NCI-H446 (cell line): ENCODE measurements around the gene PPARGC1A.

Source experiments
- DNase-seq, 2 experiments: peaks; one replicate each; lab custom pipeline; 2025; lab: John Stamatoyannopoulos, UW

The PPARGC1A gene, protein sequence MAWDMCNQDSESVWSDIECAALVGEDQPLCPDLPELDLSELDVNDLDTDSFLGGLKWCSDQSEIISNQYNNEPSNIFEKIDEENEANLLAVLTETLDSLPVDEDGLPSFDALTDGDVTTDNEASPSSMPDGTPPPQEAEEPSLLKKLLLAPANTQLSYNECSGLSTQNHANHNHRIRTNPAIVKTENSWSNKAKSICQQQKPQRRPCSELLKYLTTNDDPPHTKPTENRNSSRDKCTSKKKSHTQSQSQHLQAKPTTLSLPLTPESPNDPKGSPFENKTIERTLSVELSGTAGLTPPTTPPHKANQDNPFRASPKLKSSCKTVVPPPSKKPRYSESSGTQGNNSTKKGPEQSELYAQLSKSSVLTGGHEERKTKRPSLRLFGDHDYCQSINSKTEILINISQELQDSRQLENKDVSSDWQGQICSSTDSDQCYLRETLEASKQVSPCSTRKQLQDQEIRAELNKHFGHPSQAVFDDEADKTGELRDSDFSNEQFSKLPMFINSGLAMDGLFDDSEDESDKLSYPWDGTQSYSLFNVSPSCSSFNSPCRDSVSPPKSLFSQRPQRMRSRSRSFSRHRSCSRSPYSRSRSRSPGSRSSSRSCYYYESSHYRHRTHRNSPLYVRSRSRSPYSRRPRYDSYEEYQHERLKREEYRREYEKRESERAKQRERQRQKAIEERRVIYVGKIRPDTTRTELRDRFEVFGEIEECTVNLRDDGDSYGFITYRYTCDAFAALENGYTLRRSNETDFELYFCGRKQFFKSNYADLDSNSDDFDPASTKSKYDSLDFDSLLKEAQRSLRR

DNA sequence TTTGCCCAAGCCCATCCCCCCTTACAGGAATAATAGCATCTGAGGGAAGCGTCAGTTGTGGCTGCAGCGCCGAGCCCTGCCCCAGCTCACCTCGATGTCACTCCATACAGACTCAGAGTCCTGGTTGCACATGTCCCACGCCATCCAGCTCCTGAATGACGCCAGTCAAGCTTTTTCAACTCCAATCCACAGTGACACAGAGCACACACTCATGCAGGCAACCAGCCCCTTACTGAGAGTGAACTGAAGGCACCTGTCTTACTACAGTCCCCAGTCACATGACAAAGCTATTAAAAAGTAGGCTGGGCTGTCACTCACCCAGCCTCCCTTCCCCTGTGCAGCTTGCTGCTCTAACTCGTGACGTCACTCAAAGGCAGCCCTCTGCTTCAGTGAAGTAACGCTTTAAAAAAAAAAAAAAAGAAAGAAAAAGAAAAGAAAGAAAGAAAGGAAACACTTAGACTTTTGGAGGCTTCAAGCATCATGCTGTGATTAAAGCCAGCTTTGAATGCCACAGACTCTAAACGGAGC, at the start of gene PPARGC1A:
Gene PPARGC1A (minus strand): TSS at position 234 of the 528 bp plus-strand sequence. CDS start 90 bp downstream, at position 144.
- DNase-seq, result peak in 1 of 2 experiments; percentile 13

DNA sequence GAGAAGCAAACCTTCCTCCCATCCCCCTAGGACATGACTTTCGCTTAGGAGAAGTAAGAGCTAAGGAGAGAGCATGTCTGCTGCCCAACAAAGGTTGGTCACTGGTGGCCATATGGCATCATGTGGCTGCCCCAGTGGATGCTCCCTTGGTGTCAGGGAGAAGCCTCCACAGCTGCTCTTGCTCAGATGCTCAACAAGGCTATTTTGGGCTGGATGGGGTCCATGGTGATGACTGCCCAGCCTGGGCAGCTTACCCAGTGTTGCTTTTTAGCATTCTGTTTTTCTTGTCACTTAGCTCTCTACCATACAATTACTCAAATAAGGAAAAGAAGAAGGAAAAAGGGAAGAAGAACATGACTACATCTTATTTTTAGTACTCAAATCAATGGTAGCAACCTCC, 48.9 kb upstream of the PPARGC1A start:
- no peak for DNase-seq

DNA sequence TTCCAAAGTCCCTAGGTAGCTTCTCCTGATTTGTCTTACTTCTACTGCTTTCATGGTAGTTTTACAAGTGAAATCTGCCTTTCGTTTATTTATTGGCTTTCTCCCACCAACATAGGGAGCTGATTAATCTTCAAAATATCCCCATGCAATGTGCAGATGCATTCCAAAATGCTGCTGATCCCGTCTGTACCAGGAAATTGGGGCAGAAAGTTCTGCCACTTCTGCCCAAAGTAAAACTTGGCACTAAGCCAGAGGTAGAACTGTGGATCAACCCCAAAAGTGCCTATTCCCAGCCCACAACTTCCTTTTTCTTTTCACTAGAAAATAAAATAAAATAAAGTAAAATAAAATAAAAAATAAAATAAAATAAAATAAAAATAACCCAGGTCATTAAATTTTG, 47.3 kb upstream of the PPARGC1A start:
- DNase-seq, result no peak

DNA sequence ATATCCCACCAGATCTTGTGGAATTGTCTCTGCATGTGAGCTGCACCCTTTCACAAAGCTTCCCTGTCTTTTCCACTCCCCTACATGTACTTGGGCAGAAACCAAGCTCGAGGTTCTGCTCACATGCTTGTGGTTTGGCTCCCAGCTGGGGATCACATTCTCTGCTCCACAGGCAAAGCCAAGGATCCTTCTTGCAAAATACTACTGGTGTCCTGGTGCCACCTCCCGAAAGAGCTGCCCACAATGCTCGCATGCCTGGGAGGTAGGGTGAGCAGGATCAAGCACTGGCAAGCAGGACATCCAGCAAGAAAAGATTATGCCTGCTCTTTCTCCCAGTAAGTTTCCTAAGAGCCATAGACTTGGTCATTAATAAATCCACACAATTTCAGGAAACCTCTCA, 45.1 kb upstream of the PPARGC1A start:
- no peak for DNase-seq

DNA sequence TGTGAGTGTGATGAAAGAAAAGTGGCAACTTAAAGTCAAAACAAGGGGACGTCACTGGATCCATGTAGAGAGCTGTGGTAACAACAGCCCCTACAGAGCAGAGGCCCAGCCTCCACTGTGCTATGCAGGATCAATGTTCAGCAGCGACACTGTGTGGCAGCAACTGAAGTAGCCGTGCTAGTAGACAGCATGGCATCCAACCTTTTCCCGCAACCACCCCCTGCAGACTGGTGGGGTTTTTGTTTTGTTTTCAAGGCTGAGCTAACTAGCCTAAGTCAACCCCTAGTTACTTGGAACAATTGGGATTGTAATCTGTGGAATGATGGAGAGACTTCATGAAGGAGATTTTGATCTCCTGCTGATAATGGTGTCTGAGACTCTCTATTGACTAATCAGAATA, 44.4 kb upstream of the PPARGC1A start:
- DNase-seq, result no peak

DNA sequence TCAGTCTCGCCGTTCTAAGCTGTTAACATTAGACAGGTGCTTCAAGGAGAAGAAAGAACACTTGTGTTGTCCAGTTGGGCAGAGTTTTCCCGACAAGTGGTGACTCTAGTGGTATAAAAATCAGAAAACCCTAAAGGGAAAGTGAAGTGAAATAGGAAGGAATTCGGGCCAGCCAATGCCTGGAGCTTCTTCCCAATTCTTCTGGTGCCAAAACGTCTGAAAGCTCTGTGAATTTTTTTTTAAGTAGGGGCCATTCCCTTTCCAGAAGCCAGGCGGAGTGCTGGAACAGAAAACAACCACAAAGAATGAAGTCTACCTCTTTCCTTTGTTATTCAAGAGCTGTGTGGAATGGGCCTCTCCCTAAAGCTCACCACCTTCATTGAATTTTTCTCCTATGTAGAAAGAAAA, 43.1 kb upstream of the PPARGC1A start:
- no peak for DNase-seq

DNA sequence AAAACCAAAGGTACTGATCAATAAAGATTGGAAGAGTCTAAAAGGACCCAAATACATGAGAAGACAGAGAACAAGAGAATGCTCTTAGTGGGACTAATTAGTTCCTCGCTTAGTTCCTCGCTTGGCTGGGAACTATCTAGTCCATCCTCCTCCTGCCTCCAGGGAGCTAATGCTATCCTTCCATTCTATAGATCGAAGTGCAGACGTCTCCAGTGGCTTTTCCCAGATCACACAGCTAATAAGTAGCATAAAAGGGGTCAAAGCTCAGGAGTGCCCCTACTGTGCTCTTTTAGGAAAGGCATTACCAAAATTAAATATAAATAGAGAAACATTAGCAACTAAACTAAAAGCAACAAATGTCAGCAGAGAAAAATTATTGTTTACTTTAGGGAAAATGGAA, 42.3 kb upstream of the PPARGC1A start:
- no peak for DNase-seq

DNA sequence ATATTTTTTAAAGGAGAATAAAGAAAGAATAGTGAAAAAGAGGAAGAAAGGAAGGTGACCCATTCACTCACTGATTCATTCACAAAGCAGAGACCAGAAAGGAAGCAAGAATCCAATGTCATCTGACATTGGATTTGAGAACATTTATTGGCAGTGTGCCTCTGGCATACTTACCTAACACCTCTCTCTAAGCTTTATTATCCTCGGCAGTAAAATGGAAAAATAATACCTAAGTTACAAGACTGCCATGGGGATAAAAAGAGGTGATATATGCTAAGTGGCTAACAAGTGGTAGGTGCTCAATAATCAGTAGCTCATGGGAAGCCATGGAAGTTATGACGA, 41.6 kb upstream of the PPARGC1A start:
- DNase-seq, result no peak

DNA sequence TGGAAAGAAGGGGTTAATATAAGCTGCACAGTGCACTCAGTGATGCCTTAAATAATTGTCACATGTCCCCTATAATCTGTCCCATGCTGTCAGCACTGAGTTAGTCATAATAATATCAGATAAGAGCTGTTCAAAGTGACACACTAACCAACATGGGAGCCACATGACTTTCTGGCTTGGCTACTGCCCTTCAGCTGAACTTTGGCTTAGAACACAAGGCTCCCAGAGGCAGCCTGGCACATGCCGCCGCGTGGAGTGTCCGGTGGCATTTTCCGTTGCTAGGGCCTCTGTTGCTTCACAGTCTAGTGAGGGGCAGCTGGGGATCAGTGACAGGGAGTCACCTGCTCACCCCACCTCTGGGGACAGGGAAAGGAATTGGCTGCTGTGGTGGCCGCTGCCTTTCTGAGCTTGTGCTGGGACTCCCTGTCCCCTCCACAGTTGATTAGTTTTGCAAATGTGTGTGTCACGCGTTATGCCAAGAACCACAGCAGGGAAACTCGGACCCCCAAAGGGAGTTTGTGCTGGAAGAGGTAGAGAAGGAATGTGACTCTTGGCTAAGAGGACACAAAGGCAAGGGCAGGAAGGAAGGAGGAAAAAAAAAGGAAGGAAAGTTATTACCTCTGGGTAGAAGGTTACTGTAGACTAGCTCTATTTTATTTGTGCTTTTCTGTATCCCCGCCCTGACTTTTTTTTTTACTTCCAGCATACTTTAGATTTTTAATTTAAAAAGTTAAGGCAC, 41.1 kb upstream of the PPARGC1A start:
- DNase-seq, result no peak

DNA sequence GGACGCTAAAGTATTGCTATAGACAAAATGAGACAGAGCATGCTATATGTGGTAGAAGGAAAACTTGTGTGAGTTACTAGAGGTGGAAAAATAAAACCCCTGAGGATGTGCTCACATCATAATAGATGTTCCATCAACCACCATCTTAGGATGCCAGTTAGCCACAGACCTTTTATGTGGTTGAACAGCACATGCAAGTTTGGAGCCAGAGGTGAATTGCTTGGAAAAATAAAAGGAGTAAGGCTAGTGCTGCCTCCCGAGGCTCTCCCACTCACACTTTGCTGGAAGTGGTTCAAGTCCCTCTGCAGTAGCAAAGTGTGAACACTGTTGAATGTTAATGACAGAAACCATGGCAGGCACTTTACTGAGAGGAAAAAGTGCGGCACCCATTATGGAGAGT, 39.4 kb upstream of the PPARGC1A start:
- DNase-seq, result no peak

DNA sequence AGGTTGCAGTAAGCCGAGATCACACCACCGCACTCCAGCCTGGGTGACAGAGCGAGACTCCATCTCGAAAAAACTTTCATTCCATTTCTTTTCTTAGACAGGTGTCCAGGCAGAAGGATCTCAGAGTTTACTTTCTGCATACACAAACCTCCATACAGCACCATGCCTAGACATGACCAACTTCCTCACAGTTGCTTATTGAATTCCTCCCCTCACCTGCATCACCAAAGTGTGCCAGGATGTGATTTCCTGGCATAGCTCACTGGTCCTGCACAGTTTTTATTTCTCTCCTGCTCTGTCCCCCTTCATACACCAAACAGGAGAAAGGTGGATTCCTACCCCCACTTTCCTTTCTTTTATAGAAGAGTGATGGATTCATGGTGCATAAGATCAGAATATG, 34.7 kb upstream of the PPARGC1A start:
- no peak for DNase-seq

DNA sequence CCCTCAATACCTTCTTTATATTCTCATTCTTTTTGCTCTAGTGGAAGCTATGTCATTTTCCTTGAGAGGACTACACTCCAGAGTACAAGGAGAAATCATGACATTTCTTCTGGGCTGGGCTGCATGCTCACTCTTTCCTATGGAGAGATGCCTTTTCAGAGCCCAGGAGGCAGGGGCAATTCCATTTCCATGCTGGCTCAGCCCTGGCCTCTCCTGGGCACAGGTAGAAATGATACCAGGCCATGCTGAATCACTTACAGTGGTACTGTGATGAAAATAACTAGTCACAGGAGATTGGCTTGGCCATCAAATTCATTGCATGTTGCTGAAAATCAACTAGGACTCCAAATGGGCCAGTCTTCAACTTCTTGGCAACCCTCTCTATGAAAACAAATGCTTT, 34.0 kb upstream of the PPARGC1A start:
- no peak for DNase-seq

DNA sequence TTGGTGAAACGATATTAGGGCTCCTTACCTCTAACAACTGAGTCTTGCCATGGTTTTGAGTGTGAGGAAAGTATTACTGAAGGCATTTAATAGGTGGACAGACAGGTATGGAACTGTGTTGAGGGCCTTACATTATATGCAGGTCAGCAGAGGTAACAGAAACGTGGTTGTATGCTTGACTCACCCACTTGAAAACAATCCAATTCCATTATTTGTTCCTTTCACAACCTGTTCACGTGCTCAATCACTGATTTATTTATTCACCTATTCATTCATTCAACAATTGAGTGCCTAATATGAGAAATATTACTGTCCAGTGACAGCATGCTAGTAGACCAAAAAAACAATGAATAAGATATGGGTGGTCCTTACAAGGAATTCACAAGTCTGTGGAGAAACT, 33.3 kb upstream of the PPARGC1A start:
- no peak for DNase-seq

DNA sequence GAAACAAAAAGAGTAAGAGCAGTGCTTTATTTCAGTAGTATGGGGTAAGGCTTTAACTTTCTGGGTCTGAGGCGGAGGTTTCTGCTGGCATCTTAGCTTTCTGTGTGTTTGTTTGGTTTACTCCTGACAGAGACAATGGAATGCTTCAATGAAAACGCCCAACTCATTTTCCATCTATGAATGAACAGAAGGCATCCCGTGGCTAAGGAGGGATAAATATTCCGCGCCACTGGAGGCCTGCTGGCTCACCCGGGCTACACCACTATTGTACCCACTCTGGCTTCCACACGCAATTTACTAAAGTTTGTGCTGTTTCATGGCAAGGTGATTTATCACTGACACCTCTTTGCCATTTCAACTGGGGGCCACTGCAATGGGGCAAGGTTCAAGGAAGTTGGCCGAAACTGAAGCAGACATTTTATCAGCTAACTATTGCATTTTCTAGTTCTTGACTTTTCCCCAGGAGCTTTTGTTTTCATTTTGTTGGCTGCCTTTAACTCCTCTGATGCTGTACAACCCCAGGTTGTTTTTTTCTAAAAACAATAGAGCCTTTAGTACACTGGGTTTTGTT, 32.8 kb upstream of the PPARGC1A start:
- no peak for DNase-seq

DNA sequence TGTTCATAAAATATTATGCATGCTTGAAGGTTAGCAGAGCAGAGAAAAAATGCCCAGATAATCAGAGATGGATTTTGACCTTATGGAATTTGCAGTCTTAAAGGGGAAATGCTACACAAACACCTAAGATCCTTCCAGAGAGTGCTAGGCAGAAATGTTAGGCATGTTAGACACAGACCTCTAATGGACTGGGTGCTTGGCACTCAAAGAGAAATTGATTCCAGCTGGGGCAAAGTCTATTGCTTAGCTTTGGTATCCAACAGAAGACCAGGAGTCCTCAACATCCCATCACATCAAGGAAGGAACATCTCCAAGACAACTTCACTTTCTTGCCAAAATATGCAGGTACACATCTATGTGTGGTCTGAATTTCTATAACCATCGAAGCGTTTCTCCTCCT, 32.2 kb upstream of the PPARGC1A start:
- DNase-seq, result no peak

DNA sequence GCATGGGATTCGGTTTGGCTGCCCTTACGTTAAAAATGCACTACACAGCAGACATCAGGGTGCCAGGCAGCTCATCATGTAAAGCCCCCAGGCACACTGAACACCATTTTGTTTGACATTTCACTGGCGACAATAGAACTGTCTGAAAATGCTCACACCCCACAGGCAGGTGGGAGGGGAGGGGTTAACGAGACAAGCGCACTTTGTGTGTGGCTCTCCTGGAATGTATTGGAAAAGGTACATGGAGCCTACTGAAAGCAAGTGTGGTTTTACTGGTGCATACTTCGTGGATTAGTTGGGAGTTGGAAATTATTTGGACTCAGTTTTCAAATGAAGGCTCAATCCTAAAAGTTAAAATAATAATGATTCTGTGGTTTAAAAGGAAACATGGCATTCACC, 31.6 kb upstream of the PPARGC1A start:
- no peak for DNase-seq

DNA sequence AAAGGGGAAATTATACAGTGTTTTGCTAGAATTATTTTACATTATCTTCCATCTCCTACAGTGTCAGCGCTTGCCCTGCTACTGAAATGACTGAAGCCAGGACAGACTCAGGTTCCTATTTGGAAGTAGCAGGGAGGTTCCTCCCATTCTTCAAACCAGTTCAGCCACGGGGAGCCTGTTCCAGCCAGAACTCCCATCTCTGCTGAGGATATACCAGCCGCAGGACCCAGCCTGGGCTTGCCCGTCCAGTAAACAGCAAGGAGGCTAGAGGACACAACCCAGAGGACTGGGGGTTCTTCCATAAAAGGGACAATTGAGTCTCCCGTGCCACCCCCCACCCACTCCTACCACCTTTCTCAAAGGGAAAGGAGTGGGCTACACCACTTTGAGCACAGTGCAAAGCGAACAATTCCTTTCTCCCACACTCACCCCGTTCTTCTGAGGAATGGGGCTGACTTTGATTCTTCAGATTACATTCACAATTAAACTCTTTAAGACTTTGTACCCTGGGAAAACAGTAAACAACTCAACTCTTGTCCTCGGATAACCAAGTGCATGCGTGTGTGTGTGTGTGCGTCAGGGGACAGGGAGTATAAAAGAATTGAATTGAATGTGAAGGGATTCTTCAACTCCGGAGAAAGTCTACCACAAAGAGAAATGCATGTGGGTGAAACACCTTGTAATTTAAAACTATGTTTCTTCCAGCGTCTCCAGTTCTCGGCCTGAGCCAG, 31.0 kb upstream of the PPARGC1A start:
- no peak for DNase-seq

DNA sequence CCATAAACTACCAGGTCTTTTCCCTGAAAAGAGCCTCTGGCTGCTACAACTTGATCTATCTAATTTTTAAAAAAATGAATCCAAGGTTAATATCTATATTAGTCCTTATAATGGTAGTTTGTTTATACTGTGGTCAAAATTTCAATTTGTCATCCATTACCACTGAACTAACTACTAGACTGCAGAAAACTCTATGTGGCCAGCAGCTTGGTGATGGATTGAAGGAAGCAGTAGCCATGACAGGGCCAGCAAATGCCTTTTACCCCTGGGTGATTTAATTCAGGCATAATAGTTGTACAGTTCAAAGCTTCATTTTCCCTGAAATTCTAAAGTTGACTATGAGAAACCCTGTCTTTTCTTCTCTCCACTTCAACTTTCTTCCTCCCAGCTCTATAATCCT, 30.4 kb upstream of the PPARGC1A start:
- DNase-seq, result no peak

DNA sequence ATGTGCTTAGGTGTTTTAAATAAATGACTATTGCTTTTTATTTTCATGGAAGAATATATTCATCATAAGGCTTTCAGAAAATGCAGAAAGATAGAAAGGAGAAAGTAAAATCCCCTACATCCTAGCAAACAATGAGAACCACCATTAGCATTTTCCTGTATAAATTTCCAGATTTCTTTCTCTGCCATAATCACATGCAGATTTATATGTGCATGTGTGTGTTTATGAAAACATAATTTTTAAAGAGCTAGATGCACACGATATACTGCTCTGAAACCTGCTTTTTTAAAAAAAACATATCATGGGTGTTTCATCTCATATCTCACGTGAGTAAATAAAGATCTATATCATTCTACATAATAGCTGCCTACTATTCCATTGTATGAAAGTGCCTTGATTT, 26.4 kb upstream of the PPARGC1A start:
- DNase-seq, result no peak

DNA sequence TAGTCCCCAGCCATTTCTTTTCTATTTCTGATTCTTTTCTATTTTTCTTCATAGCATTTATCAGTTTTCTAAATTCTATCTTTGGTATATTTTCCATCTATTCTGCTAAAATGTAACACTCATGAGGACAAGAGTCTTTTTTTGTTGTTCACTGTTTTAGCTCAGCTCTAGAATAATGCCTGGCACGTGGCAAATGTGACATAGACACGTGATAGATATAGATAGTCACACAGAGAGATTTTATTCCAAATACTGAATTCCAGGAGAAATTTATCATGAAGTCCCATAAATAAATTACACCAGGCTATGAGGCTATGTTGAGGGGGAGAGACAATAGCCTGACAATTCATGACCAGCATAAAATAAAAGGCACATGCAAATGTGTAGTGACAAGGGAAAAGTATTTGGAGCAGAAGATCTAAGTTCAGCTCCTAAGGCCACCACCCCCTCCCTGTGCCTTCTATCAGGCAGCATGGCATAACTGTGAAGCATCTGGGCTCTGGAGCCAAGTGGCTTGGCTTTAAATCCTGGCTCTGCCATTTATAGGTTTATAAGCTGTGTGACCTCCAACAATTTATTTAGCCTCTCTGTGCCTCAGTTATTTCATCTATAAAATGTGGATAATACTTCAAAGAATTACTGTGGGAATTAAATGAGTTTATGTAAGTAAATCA, 25.7 kb upstream of the PPARGC1A start:
- DNase-seq, result no peak
